Hippocampal formation (tissue), 2 donors: Measurements from ENCODE around the gene LCLAT1.
A peak's percentile ranks its signal among the peaks of the same experiment; 100 is the strongest.
"Not testable (repeated sequence)": the region's sequence is repeated elsewhere in the genome, so short reads cannot be mapped to it uniquely, and the experiment has no call there.

ENCODE experiments used
- DNase-seq, 2 donors: peaks; one replicate each; lab custom pipeline; 2025; lab: John Stamatoyannopoulos, UW

The LCLAT1 gene

GRCh38 chr2:30487603-30488002 lies 40.6 kb downstream of the LCLAT1 start:
- DNase-seq: no peak

- no peak for DNase-seq
These were observed 41.1 kb downstream of the LCLAT1 start for GRCh38 chr2:30488012-30488659.

DNA sequence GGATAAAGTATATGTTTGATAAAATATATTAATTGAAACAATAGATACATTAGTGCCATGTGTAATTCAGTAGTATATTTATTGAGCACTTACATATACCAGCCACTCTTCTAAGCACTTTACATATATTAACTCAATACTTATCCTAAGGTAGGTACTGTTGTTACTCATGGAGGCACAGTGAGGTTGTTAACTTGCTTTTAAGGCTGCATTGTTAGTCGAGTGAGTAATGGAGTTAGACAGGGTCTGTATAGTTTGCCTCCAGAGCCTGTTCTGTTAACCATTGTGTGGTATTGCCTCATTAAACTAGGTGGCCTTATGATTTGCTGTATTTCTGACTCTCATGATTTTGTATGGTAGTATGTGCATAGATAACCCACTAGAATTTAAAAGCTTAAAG lies 44.2 kb downstream of the LCLAT1 start:
- DNase-seq: no peak

- DNase-seq: no peak
These were observed 45.1 kb downstream of the LCLAT1 start for GRCh38 chr2:30492185-30492584.

- DNase-seq: no peak
These were observed 45.6 kb downstream of the LCLAT1 start for GRCh38 chr2:30492619-30493018.

- no peak for DNase-seq
These were observed 46.4 kb downstream of the LCLAT1 start for GRCh38 chr2:30493440-30493839.

DNA sequence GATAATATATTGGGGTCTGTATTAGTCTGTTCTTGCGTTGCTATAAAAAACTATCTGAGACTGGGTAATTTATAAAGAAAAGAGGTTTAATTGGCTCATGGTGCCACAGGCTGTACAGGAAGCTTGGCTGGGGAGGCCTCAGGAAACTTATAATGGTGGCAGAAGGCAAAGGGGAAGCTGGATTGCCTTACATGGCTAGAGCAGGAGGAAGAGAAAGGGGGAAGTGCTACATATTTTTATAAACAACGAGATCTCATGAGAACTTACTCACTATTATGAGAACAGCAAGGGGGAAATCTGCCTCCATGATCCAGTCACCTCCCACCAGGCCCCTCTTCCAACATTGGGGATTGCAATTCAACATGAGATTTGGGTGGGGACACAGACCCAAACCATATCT lies 48.9 kb downstream of the LCLAT1 start:
- DNase-seq: not testable (repeated sequence)

- no peak for DNase-seq
These were observed 52.6 kb downstream of the LCLAT1 start for GRCh38 chr2:30499681-30500080.

DNA sequence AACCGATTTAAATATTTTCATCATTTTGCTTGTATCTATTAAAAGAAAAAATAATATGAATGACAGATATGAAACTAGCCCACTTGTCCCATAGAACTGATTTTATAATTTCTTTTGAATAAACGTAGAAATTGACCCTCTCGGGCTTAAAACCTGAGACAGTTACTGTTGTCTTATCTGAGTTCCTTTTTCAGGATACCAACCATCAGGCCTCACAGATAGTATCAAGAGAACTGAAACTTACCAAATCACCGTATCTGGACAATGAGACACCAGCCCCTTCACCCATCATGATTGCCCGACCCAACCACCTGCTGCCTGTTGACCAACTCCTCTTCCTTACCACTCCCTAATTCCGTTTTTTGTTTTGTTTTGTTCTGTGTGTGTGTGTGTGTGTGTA lies 53.7 kb downstream of the LCLAT1 start:
- DNase-seq: no peak

DNA sequence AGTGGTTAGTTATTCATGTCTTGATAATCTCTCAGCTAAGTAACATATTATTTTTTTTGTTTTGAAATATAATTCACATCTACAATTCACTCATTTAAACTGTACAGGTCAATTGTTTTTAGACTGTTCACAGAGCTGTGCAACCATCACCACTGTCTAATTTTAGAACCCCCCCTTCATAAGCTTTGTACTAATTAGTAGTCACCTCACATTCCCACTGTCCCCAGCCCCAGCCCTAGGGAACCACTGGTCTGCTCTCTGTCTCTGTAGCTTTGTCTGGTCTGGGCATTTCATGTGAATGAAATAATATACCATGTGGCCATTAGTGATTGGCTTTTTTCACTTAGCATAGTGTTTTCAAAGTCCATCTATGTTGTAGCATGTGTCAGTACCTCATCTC lies 55.3 kb downstream of the LCLAT1 start:
- no peak for DNase-seq

DNA sequence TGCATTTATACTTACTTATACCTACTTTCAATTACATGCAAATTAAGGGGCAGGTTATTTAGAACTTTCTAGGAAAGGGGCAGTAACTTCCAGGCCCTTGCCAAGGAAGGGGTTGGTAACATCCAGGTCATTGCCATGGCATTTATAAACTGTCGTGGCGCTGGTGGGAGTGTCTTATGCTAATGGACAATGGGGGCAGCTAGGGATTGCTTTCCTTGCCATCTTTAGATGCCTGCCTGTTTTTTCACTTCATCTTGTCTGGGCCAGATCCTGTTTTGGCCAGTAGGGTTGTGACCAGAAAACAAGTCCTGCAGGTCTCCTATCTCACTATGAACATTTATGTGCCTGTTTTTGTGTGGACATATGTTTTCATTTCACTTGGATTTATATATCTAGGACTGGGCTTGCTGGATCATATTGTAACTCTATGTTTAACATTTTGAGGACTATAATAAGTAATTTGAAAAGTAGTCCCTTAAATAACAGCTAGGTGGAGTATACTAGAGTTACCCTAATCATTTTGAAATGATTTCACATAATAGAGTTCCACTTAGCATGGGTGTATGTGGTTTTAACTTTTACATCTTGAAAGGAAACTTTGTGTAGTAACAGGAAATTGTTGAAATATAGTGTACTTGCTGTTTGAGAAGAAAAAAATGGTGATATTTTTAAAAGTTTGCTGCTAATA lies 56.1 kb downstream of the LCLAT1 start:
- no peak for DNase-seq

DNA sequence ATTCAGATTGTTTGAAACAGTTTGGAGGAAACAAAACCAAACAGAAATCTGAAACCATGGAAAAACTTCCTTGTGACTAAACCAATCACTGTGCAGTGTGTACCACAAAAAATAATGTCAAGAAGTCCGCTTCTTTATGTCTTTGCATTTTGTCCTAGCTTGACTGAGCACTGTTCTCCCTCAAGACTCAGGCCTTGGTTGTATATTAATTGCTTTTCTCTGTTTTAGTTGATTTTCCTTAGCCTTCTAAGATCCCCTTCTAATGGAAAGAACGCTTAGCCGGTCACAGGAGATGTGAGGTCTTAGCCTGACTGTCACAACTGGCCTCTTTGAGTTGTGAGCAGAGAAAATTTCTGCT lies 56.6 kb downstream of the LCLAT1 start:
- DNase-seq: no peak

DNA sequence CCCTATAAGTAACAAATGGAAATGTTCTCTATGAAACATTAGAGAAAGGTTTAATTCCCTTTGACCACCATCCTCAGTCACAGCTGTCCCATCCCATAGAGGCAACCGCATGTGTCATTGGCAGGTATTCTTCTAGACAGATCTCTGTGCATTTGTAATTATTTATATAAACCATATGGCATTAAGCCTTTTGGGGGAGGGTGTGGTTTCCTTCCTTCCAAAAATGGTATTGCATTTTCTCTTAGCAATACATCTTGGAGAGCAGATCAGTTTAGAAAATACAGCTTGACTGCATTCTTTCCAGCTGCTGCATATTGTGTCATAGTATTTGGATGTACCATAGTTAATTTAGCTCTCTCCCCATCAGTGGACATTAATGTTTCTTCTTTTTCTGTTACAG lies 57.7 kb downstream of the LCLAT1 start:
- no peak for DNase-seq

- DNase-seq: no peak
These were observed 58.6 kb downstream of the LCLAT1 start for GRCh38 chr2:30505500-30506180.

DNA sequence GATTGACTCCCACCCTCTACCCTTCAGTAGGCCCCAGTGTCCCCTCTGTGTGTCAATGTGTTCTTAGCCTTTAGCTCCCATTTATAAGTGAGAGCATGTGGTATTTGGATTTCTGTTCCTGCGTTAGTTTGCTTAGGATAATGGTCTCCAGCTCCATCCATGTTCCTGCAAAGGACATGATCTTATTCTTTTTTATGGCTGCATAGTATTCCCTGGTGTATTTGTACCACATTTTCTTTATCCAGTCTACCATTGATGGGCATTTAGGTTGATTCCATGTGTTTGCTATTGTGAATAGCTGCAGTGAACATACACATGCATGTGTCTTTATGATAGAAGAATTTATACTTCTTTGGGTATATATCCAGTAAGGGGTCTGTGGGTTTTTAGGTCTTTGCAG lies 60.4 kb downstream of the LCLAT1 start:
- not testable (repeated sequence) for DNase-seq

DNA sequence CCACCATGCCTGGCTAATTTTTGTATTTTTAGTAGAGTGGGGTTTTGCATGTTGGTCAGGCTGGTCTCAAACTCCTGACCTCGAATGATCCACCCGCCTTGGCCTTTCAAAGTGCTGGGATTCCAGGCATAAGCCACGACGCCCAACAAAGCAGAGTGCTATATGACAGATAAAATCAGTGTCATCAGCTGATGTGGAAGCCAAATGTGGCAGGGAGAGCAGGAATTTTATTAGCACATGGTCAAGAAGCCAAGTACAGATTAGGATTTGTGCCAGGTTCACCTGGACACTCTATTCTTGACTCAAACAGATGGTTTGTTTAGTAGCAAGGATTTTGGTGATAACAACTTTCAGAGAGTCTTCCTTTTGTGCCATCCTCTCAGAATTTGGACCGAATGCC lies 62.7 kb downstream of the LCLAT1 start:
- no peak for DNase-seq

GRCh38 chr2:30510409-30510808 lies 63.4 kb downstream of the LCLAT1 start:
- DNase-seq: no peak

DNA sequence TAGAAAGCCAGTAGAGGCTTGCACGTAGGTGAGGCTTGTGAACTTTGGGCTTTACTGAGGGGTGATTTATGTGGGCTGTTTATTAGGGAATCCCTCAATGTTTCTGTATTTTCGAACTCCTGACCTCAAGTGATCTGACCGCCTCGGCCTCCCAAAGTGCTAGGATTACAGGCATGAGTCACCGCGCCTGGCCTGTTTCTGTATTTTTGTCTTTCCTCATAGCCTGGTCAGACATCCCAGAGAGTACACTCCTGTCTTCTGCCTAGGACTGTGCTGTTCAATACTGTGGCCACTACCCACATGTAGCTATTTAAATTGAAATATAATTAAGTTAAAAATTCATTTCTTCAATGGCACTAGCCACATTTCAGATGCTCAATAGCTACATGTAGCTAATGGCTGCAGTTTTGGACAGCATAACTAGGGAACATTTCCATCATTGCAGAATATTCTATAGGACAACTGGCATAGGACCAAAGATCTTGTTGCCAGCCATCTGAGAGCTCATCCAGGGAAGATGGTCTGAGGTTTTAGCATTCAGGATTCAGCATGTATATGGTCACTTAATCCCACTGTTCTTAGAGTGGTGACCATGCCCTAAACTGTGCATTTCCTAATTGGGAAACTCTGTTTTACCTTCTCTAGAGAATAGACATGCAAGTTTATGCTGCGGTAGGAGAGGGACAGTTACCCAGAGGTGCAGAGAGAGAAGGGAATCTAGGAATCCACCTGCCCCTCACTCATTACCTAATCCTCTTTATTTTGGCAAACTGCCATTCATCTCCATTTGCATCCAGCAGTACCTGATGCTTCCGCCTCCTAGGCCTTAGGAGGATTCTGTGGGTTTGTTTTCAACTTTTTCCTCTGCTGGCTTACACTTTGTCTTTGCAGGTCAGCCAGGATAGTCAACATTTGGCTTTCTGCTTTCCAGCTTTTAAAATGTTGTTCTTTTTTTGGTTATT lies 64.4 kb downstream of the LCLAT1 start:
- DNase-seq: no peak

DNA sequence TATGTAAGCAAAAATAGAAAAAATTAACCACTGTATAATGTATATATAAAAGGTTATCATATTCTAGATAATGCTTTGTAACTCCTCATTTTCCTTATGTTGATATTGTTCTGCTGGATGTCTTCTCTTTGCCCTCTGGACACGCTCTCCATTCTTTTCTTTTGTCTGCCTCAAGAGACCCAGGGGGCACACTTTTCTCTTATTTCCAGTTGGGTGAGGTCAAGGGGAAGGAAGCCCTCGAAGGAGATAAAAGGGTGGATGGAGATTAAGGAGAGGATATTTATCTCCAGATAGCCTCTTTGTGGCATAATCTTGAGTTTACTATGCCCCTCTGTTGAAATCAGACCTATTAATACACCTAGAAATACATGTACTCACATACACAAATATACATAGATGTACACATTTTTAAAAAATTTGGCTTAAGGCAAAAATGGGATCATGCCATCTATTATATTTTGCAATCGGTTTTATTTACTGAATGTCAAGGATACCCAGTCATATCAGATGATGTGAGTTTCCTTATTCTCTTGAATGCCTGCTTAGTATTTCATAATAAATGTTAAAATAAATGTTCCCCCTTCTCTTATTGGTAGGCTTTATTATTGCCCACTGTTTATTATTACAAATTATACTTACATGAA lies 65.3 kb downstream of the LCLAT1 start:
- DNase-seq: no peak

GRCh38 chr2:30513649-30514048 lies 66.6 kb downstream of the LCLAT1 start:
- not testable (repeated sequence) for DNase-seq

DNA sequence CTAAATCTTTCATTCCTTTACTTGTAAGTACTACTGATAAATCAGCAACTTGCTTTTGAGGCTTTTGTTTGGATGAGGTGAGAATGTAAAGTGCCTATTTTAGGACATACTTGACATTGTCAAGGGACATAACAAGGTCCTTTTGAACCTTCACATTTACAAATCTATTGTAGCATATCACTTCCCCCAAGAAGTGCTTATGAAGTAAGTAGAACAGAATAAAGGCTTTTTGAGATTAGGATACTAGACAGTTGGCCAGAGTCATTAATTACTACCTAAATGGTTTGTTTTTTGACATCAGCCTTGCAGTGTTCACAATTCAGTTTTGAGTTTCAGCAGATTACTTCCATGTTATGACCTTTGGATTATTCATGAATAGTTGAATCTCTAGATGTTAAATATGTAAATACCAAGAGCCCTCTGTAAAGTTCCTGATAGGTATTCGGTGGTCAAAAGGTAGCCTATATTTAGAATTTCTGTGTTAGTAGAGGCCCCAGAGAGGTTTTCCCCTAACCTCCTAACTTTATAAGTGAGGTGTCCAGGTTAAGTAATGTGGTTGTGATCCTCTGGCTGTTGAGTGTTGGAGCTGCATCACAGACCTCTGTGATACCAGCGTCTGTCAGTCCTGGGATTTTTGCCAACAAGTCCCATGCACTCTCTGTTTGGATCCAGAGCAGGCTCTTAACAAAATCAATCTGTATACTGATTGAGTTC lies 67.2 kb downstream of the LCLAT1 start:
- peak in 1 of 2 donors; percentile 2 for DNase-seq
